Naive thymus-derived CD8-positive, alpha-beta T cell (primary cell): ENCODE data around the gene PCYT1A. TPM values are rescaled to one million over a fixed set of nuclear protein-coding genes. Genes with fewer than 3 reads are reported as not detected.

Source experiments
- ATAC-seq, 2 donors: fragments of 150-1000 bp; cut with Tn5 transposase in 1 of 2; sonication (Bioruptor Pico), chemical (Tn5 transposase) in 1 of 2; 1 replicate in 1 of 2; 2 replicates in 1 of 2; pipeline ENCODE4 v1.10.0; 2021; ENCODE audit warnings: mild to moderate bottlenecking in 2 of 2, moderate library complexity in 2 of 2
- POLR2A ChIA-PET: fragments of 350-600 bp; sonication (Branson Sonifier 250); formaldehyde crosslinking; loops from one replicate; lab custom pipeline; 2021; ENCODE audit warnings: antibody characterized with exemption; lab: Charles Lee
- DNase-seq, 10 donors: peaks; one replicate each; pipeline versions ENCODE4 v3.0.0 to v3.0.0-alpha.2; 2020 to 2022
- H3K27ac Mint-ChIP-seq, 10 donors: one replicate each; pipeline ENCODE4 v1.8.0; 2020 to 2022; ENCODE audit warnings: mild to moderate bottlenecking in 10 of 10, mixed read lengths in 10 of 10, moderate library complexity in 4 of 10, inconsistent platforms in 1 of 10
- H3K27me3 Mint-ChIP-seq, 5 donors: one replicate each; pipeline ENCODE4 v1.8.0; 2021 to 2022; ENCODE audit warnings: mixed read lengths in 5 of 5
- H3K36me3 Mint-ChIP-seq, 3 donors: one replicate each; pipeline ENCODE4 v1.8.0; 2020 to 2022; ENCODE audit warnings: mixed read lengths in 3 of 3, mild to moderate bottlenecking in 2 of 3, inconsistent platforms in 1 of 3
- H3K4me1 Mint-ChIP-seq, 4 donors: one replicate each; pipeline ENCODE4 v1.8.0; 2021 to 2022; ENCODE audit warnings: mixed read lengths in 4 of 4
- H3K4me3 Mint-ChIP-seq, 10 donors: one replicate each; pipeline ENCODE4 v1.8.0; 2020 to 2022; ENCODE audit warnings: mild to moderate bottlenecking in 10 of 10, mixed read lengths in 10 of 10, moderate library complexity in 6 of 10, inconsistent platforms in 1 of 10
- H3K9me3 Mint-ChIP-seq, 9 donors: one replicate each; pipeline ENCODE4 v1.8.0; 2020 to 2022; ENCODE audit warnings: mixed read lengths in 9 of 9, mild to moderate bottlenecking in 3 of 9, inconsistent platforms in 1 of 9, moderate library complexity in 1 of 9
- polyA plus RNA-seq, 3 donors: library from polyadenylated mRNA; unstranded; fragments of 300-500 nt; fragmentation: Illumina TruSeq; gene quantifications; one replicate each; pipeline ENCODE4 v1.2.3, GENCODE V29; 2021
- total RNA-seq, 8 experiments: library from RNA in 2 of 8; stranded (reverse) in 2 of 8; gene quantifications; one replicate each; pipeline ENCODE4 v1.2.3 and lab custom pipeline; 2021 to 2026

The PCYT1A gene
- total RNA-seq: 10 to 100 TPM; 50.8 to 52.2 TPM
- polyA plus RNA-seq: 10 to 100 TPM in 2 of 3 donors, 1 to 10 TPM in 1; 7.6 to 12.6 (median 10.4) TPM
- 45.7 to 82.5 (median 58.5) reads per million in 6 experiments for total RNA-seq (lab: John Stamatoyannopoulos, UW)

GRCh38 chr3:196287440-196288140 is at the start of gene PCYT1A:
Gene PCYT1A, minus strand, starts transcription at chr3:196287726. Its CDS starts 17,195 bp downstream, at chr3:196270531.
- POLR2A ChIA-PET: interaction anchor here (0.5 to 1.3 kb wide), 4 partner anchors 10 to 655 kb away, joined by 3 to 6 read pairs (median 4); partner anchors contain the start of gene NCBP2
- Mint-ChIP-seq H3K4me1 (peaks cover 28 to 52% (median 43%) of the 10 kb centered on the region in 4 donors), H3K27ac (peak within 1 kb of the TSS; percentile 92 to 100 (median 98)), H3K4me3 (peak within 1 kb of the TSS; percentile 98 to 100 (median 100)), H3K36me3 (no peaks in the 10 kb centered on the region), H3K27me3 (no peaks in the 10 kb centered on the region), H3K9me3 (no peaks in the 10 kb centered on the region)
- DNase-seq (peak; percentile 42 to 80 (median 61)), ATAC-seq (peak; percentile 85 to 87)

- no peak for DNase-seq
- ATAC-seq: no peak
- Mint-ChIP-seq H3K27me3 (peaks cover 0 to 9% (median 1%) of the 10 kb centered on the region in 5 donors), H3K36me3 (no peaks in the 10 kb centered on the region), H3K27ac (no peak overlapping the region), H3K9me3 (no peaks in the 10 kb centered on the region), H3K4me3 (no peak overlapping the region), H3K4me1 (peaks cover 0 to 3% (median 0%) of the 10 kb centered on the region in 4 donors)
- POLR2A ChIA-PET: interaction anchor here (0.6 kb wide), 1 partner anchor 1350 kb away, joined by 8 read pairs; no protein-coding TSS in a partner anchor
Observed at GRCh38 chr3:196336319-196337145, 49.0 kb upstream of the PCYT1A start.

GRCh38 chr3:196335503-196335948 is 48.0 kb upstream of the PCYT1A start:
- no peaks in the 10 kb centered on the region for H3K9me3 Mint-ChIP-seq
- peaks cover 0 to 7% (median 1%) of the 10 kb centered on the region in 5 donors for H3K27me3 Mint-ChIP-seq
- no peaks in the 10 kb centered on the region for H3K4me1 Mint-ChIP-seq
- POLR2A ChIA-PET: no interaction called here
- DNase-seq: no peak
- no peaks in the 10 kb centered on the region for H3K36me3 Mint-ChIP-seq
- no peak for ATAC-seq
- no peak overlapping the region for H3K27ac Mint-ChIP-seq
- H3K4me3 Mint-ChIP-seq: no peak overlapping the region

- POLR2A ChIA-PET: no interaction called here
- Mint-ChIP-seq H3K9me3 (no peaks in the 10 kb centered on the region), H3K4me3 (no peak overlapping the region), H3K27me3 (peaks cover 0 to 7% (median 3%) of the 10 kb centered on the region in 5 donors), H3K36me3 (no peaks in the 10 kb centered on the region), H3K27ac (no peak overlapping the region), H3K4me1 (no peaks in the 10 kb centered on the region)
- no peak for ATAC-seq
- DNase-seq: no peak
Observed at GRCh38 chr3:196334982-196335381, 47.5 kb upstream of the PCYT1A start.

DNA sequence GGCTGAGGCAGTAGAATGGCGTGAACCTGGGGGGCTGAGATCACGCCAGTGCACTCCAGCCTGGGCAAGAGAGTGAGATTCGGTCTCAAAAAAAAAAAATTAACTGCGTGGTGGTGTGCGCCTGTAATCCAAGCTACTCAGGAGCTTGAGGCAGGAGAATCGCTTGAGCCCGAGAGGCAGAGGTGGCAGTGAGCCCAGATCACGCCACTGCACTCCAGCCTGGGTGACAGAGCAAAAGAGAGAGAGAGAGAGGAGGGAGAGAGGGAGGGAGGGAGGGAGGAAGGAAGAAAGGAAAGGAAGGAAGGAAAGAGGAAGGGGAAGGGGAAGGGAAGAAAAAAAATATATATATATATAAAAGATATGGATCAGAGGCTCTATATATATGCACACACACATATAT is 44.6 kb upstream of the PCYT1A start:
- Mint-ChIP-seq H3K27ac (no peak overlapping the region), H3K4me3 (no peak overlapping the region), H3K4me1 (no peaks in the 10 kb centered on the region), H3K36me3 (no peaks in the 10 kb centered on the region), H3K9me3 (no peaks in the 10 kb centered on the region), H3K27me3 (peaks cover 0 to 7% (median 1%) of the 10 kb centered on the region in 5 donors)
- no peak for ATAC-seq
- POLR2A ChIA-PET: interaction anchor here (0.5 kb wide), 1 partner anchor 14 kb away, joined by 5 read pairs; the partner anchor contains the start of gene DYNLT2B
- no peak for DNase-seq

GRCh38 chr3:196327405-196327804 is 39.9 kb upstream of the PCYT1A start:
- Mint-ChIP-seq H3K27me3 (peaks cover 0 to 6% (median 0%) of the 10 kb centered on the region in 5 donors), H3K9me3 (no peaks in the 10 kb centered on the region), H3K36me3 (no peaks in the 10 kb centered on the region), H3K27ac (no peak overlapping the region), H3K4me3 (no peak overlapping the region), H3K4me1 (no peaks in the 10 kb centered on the region)
- DNase-seq (no peak), ATAC-seq (no peak)
- POLR2A ChIA-PET: no interaction called here

DNA sequence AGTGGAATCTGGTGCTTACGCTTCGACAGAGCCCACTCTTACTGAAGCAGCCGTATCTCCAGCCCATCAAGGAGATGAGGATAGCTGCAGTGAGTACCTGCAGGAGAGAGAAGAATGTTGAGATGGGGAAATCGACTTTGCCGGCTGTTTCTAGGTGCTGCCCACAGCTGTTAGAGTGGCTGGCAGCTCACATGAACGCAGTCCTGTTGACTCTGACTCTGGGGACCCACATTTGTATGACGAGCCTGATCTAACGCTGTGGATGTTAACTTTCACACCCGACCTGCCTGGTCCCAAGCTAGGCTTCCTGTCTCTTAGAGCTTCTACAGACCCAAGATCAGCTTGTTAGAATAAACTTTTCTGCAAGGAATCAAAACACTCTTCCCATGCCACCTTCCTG is 39.4 kb upstream of the PCYT1A start:
- ATAC-seq: no peak
- H3K4me1 Mint-ChIP-seq: peaks cover 0 to 3% (median under 1%) of the 10 kb centered on the region in 4 donors
- POLR2A ChIA-PET: no interaction called here
- H3K27ac Mint-ChIP-seq: peak overlapping the region in 1 of 10 donors; percentile 65
- H3K27me3 Mint-ChIP-seq: peaks cover 0 to 6% (median 0%) of the 10 kb centered on the region in 5 donors
- H3K36me3 Mint-ChIP-seq: no peaks in the 10 kb centered on the region
- H3K4me3 Mint-ChIP-seq: no peak overlapping the region
- no peak for DNase-seq
- no peaks in the 10 kb centered on the region for H3K9me3 Mint-ChIP-seq

DNA sequence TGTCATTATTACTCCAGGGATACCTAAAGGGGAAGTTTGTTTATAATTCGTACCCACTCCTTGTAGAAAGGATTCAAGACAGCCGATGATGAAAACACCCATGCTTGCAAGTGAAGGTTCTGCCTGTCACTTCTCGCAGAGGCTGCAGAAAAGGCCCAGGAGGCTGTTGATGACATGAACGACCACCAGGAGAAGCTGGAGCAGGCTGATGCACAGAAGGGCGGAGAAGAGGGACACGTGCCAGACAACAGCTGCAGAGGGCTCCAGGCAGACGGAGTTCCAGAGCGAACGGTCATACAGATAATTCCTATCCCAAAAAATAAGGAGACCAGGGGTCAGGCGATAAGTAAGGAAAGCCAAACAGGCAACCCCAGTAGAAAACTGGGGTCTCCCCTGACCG is 36.2 kb upstream of the PCYT1A start:
- POLR2A ChIA-PET: no interaction called here
- peaks cover 0 to 12% (median 5%) of the 10 kb centered on the region in 4 donors for H3K4me1 Mint-ChIP-seq
- no peaks in the 10 kb centered on the region for H3K27me3 Mint-ChIP-seq
- no peak for DNase-seq
- ATAC-seq: no peak
- H3K27ac Mint-ChIP-seq: no peak overlapping the region
- H3K9me3 Mint-ChIP-seq: no peaks in the 10 kb centered on the region
- no peaks in the 10 kb centered on the region for H3K36me3 Mint-ChIP-seq
- no peak overlapping the region for H3K4me3 Mint-ChIP-seq

GRCh38 chr3:196323016-196323415 is 35.5 kb upstream of the PCYT1A start:
- Mint-ChIP-seq H3K36me3 (no peaks in the 10 kb centered on the region), H3K27me3 (no peaks in the 10 kb centered on the region), H3K4me3 (no peak overlapping the region), H3K27ac (no peak overlapping the region), H3K9me3 (no peaks in the 10 kb centered on the region), H3K4me1 (peaks cover 0 to 12% (median 5%) of the 10 kb centered on the region in 4 donors)
- POLR2A ChIA-PET: no interaction called here
- ATAC-seq: no peak
- no peak for DNase-seq

GRCh38 chr3:196321162-196321561 is 33.6 kb upstream of the PCYT1A start:
- ATAC-seq (no peak), DNase-seq (no peak)
- no peaks in the 10 kb centered on the region for H3K36me3 Mint-ChIP-seq
- no peaks in the 10 kb centered on the region for H3K9me3 Mint-ChIP-seq
- peak overlapping the region in 2 of 10 donors; percentile 22 to 52 for H3K4me3 Mint-ChIP-seq
- H3K27ac Mint-ChIP-seq: peak overlapping the region in 1 of 10 donors; percentile 43
- peaks cover 2 to 15% (median 9%) of the 10 kb centered on the region in 4 donors for H3K4me1 Mint-ChIP-seq
- POLR2A ChIA-PET: no interaction called here
- no peaks in the 10 kb centered on the region for H3K27me3 Mint-ChIP-seq

DNA sequence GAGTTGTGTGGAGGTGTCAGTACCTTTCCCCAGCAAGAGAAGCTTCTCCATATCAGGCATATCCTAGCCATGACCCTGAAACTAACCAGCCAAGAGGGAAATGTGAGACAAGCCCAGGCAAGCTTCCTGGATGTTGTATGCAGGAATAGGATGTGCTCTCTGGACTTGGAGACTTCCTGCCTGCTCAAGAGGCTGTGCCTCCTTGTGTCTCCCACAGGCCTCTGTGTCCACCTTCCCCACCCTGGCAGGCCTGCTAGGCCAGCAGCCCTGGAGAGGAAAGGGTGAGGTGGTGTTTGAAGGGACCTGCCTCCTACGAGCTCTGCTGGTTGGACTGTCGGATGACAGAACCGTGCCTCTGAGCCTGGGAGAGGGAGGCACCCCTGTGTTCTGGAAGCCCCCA is 32.6 kb upstream of the PCYT1A start:
- Mint-ChIP-seq H3K4me3 (peak overlapping the region in 4 of 10 donors; percentile 12 to 40 (median 31)), H3K27ac (peak overlapping the region in 5 of 10 donors; percentile 8 to 84 (median 65)), H3K4me1 (peaks cover 2 to 15% (median 9%) of the 10 kb centered on the region in 4 donors), H3K36me3 (no peaks in the 10 kb centered on the region), H3K9me3 (no peaks in the 10 kb centered on the region), H3K27me3 (no peaks in the 10 kb centered on the region)
- POLR2A ChIA-PET: no interaction called here
- ATAC-seq (no peak), DNase-seq (no peak)

DNA sequence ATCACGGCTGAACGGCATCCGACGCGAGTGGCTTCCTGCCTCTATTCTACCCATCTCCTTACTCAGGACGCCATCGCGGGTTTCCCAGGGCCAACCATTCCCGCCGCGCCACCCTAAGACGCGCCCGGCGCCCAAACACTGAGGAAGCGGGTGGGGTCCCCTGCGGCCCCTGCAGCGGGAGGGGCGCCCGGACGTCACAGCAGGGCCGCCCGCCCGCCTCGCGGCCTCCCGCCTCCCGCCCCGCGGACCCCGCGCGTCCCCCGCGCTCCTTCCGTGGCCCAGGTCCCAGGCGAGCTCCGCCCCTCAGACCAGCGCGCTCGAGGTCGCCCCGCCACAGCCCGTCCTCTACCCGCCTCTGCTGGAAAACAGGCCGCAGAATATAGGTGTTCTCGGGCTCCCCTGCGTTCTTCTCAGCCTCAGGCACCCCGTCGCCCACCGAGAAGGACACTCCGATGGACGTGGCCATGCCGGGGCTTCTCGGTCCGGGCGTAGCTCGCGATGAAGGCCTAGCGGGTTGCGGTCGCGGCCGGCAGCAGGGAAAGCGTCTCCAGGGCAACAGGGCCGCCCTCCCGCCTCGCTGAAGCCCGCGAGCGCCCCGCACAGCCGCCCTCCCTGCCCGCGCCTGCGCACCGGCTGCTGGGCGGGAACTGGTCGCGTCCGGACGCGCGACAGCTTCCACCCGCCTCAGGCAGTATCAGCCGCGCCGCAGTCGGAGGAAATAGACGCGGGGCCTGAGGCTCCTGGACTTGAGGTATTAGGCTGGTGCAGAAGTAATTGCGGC is 30.4 kb upstream of the PCYT1A start, which contains the start of gene DYNLT2B:
Gene DYNLT2B, minus strand, starts transcription at position 554 of the 781 bp plus-strand sequence. Its CDS starts 88 bp downstream, at position 466.
- DNase-seq (peak; percentile 80 to 90 (median 86)), ATAC-seq (peak; percentile 87 to 89)
- Mint-ChIP-seq H3K36me3 (peaks cover 0 to 2% (median 0%) of the 10 kb centered on the region in 3 donors), H3K9me3 (no peaks in the 10 kb centered on the region), H3K27me3 (no peaks in the 10 kb centered on the region), H3K4me3 (peak within 1 kb of the TSS; percentile 89 to 97 (median 93)), H3K4me1 (peaks cover 2 to 15% (median 9%) of the 10 kb centered on the region in 4 donors), H3K27ac (peak within 1 kb of the TSS; percentile 87 to 98 (median 98))
- POLR2A ChIA-PET: interaction anchor here (0.6 to 2.0 kb wide), 13 partner anchors 14 to 1668 kb away, joined by 3 to 11 read pairs (median 4); partner anchors contain the start of genes FBXO45, UBXN7 and WDR53
